ENCODE measurements around the gene KIFC1. TPM values are rescaled to one million over a fixed set of nuclear protein-coding genes. Genes with fewer than 3 reads are reported as not detected.

KIFC1 gene
- total RNA-seq, 1 donor from 2014 or later: 14.8 TPM

DNA sequence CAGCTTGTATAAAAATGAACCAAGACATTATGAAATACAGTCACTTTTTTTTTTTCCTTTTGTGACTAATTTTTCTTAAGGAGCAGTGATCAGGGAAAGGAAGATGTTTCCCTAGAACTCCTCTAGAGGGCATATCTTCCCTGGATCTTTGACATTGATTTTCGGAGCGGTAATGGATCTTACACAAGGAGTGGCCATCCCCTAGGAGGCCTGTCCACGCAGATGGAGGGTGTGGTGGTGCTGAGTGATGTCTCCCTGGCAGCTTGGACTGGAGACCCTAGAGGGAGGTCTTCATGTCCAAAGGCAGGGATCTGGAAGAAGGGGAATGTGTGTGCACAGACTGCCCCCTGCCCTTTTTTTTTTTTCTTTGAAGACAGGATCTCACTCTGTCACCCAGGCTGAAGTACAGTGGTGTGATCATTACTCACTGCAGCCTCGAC is 7.0 kb upstream of the KIFC1 start:
- Mint-ChIP-seq H3K27ac (ENCODE audit: unreplicated experiment) (peak overlapping the region; percentile 87), H3K4me1 (ENCODE audit: low read depth, unreplicated experiment) (peaks cover 10% of the 10 kb centered on the region), H3K9me3 (ENCODE audit: unreplicated experiment) (peaks cover 4% of the 10 kb centered on the region), H3K4me3 (ENCODE audit: unreplicated experiment) (peak overlapping the region; percentile 65), H3K27me3 (ENCODE audit: unreplicated experiment) (peaks cover 2% of the 10 kb centered on the region), H3K36me3 (ENCODE audit: unreplicated experiment) (no peaks in the 10 kb centered on the region)
- DNase-seq: peak; percentile 59
- TF ChIP-seq CTCF (IDR thresholded peaks at IDR 0.05; ENCODE audit: partially characterized antibody, unreplicated experiment): peak; percentile 30

DNA sequence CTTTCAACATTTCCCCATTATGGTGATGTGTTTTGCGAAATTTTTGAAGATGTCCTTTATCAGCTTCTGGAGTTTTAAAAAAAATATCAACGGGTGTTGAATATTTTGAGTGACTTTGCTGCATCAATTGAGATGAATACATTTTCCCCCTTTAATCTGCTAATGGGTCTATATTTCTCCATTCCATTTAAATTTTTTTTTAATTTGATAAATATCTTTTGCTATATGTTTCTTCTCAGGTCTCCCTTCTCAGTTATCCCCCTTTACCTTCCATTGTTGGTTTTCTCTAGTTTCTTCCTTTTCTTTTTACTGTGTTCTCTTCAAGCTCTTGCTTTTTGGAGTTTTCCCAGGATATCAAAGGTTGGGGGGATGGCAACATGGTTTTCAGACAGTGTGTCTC is 1.4 kb upstream of the KIFC1 start:
- H3K4me3 Mint-ChIP-seq (ENCODE audit: unreplicated experiment): peak overlapping the region; percentile 89
- no peak for TF ChIP-seq CTCF (IDR thresholded peaks at IDR 0.05; ENCODE audit: partially characterized antibody, unreplicated experiment)
- H3K36me3 Mint-ChIP-seq (ENCODE audit: unreplicated experiment): no peaks in the 10 kb centered on the region
- peaks cover 3% of the 10 kb centered on the region for H3K27me3 Mint-ChIP-seq (ENCODE audit: unreplicated experiment)
- H3K9me3 Mint-ChIP-seq (ENCODE audit: unreplicated experiment): peaks cover 5% of the 10 kb centered on the region
- H3K4me1 Mint-ChIP-seq (ENCODE audit: low read depth, unreplicated experiment): peaks cover 22% of the 10 kb centered on the region
- DNase-seq: no peak
- peak overlapping the region; percentile 81 for H3K27ac Mint-ChIP-seq (ENCODE audit: unreplicated experiment)

DNA sequence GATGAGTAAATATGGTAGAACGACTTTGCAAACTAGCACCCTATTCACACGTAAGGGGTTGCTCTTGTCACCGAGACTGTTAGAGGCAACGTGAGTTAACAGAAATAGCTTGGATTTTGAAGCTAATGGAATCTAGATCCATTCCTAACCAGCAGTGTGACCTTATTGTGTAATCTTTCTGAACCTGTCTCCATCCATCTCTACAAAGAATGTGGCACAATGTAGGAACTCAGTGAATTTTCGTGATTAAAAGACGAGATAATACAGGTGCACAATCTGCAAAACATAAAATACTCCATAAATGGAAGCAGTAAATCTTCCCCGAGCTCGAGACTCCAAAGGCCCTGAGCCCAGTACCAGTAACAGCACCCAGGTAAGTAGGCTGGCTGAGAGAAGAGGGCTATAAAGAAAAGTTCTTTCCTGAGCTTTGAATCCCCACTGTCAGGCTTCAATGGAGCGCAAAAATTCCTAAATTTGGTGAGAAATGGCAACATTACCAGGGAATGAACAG is 801 bp upstream of the KIFC1 start:
- peak overlapping the region; percentile 89 for H3K4me3 Mint-ChIP-seq (ENCODE audit: unreplicated experiment)
- no peak for DNase-seq

DNA sequence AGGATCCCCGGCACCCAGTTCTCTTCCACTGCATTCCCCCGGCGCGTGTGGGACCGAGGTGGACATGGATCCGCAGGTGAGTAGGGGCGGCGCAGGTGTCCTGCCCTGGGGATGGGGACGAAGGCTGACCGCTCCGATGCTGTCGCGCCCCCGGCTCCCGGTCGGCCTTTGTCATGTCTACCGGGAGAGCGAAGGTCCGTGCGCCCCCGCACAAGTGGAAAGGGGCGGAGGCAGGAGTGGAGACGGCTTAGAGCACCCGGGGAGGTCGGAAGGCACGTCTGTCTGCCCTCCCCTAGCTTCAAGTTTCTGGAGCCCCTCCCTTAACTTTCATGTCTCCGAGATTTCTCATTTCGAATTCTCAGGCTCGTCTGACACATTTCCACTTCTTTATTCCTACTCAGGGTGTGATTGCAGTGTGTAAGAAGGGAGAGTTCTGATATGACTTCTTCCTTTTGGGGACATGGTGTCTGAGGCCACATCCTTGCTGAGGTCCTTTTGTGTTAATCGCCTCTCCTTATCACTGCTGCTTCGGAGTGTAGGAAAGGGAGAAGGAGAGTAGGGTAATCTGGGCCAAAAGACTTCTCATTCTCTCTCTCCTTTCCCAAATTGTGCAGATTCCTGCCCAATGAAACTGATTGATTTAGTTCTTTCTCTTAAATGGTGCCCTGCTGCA is 435 bp downstream of the KIFC1 start:
- peak overlapping the region; percentile 83 for H3K27ac Mint-ChIP-seq (ENCODE audit: unreplicated experiment)
- H3K9me3 Mint-ChIP-seq (ENCODE audit: unreplicated experiment): peaks cover 5% of the 10 kb centered on the region
- TF ChIP-seq CTCF (IDR thresholded peaks at IDR 0.05; ENCODE audit: partially characterized antibody, unreplicated experiment): no peak
- peak overlapping the region; percentile 89 for H3K4me3 Mint-ChIP-seq (ENCODE audit: unreplicated experiment)
- DNase-seq: no peak
- peaks cover 3% of the 10 kb centered on the region for H3K27me3 Mint-ChIP-seq (ENCODE audit: unreplicated experiment)
- H3K4me1 Mint-ChIP-seq (ENCODE audit: low read depth, unreplicated experiment): peaks cover 22% of the 10 kb centered on the region
- no peaks in the 10 kb centered on the region for H3K36me3 Mint-ChIP-seq (ENCODE audit: unreplicated experiment)

More for the DNA sequence above, 801 bp upstream of the KIFC1 start:
- Mint-ChIP-seq H3K36me3 (ENCODE audit: unreplicated experiment) (no peaks in the 10 kb centered on the region), H3K9me3 (ENCODE audit: unreplicated experiment) (peaks cover 5% of the 10 kb centered on the region), H3K27ac (ENCODE audit: unreplicated experiment) (peak overlapping the region; percentile 85), H3K4me1 (ENCODE audit: low read depth, unreplicated experiment) (peaks cover 22% of the 10 kb centered on the region), H3K27me3 (ENCODE audit: unreplicated experiment) (peaks cover 3% of the 10 kb centered on the region)
- TF ChIP-seq CTCF (IDR thresholded peaks at IDR 0.05; ENCODE audit: partially characterized antibody, unreplicated experiment): no peak

DNA sequence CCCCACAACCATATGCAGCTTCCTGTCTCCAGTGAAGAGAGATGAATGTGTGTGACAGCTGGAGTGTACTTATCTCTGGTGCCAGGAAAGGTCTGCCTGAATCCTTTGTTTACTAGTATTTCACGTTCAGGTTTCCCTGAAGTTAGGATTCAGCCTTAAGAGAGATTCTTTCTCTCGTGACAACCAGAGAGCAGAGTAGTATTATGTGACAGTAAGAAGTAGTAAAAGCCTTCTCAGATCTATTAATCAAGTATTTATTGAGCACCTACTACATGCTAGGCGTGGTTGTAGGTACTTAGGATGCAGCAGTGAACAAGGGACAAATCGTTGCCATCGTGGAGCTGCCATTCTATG is 949 bp downstream of the KIFC1 start:
- TF ChIP-seq CTCF (IDR thresholded peaks at IDR 0.05; ENCODE audit: partially characterized antibody, unreplicated experiment): no peak
- DNase-seq: no peak
- H3K27me3 Mint-ChIP-seq (ENCODE audit: unreplicated experiment): peaks cover 3% of the 10 kb centered on the region
- H3K27ac Mint-ChIP-seq (ENCODE audit: unreplicated experiment): peak overlapping the region; percentile 83
- H3K4me1 Mint-ChIP-seq (ENCODE audit: low read depth, unreplicated experiment): peaks cover 22% of the 10 kb centered on the region
- H3K4me3 Mint-ChIP-seq (ENCODE audit: unreplicated experiment): peak overlapping the region; percentile 89
- no peaks in the 10 kb centered on the region for H3K36me3 Mint-ChIP-seq (ENCODE audit: unreplicated experiment)
- H3K9me3 Mint-ChIP-seq (ENCODE audit: unreplicated experiment): peaks cover 5% of the 10 kb centered on the region
